ENCODE data around the gene KCNG4. TPM values are rescaled to one million over a fixed set of nuclear protein-coding genes. Genes with fewer than 3 reads are reported as not detected.

Gene KCNG4
- total and polyA plus RNA-seq, 2 of the 8 experiments (the other 6 are each of a cell fraction or from before 2014, with no cell fraction given), result not detected

DNA sequence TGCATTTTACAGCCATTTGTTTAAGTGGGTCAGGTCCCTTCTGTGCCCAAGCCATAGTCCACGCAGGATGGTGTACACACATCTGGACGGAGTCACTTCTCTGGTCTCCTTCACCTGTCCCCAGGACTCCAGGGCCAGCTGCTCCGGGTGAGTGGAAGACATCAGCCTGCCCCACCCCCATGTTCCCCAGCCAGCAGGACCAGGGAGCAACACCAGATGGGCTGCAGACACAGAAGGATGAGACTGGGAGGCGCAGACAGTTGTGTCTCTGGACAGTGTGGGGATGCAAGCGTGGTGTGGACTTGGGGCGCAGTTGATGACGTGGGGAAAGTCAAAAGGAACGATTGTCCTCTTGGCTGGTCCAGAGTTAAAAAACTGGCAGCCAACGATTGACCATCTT lies 30.3 kb upstream of the KCNG4 start:
- Histone ChIP-seq H3K36me3 (ENCODE audit: control insufficient read depth in 2 of 4, insufficient read depth in 4 of 4, low read length in 3 of 4) (no peaks in the 10 kb centered on the region), H3K79me2 (ENCODE audit: control insufficient read depth in 1 of 2, insufficient read depth in 2 of 2, low read length in 2 of 2) (no peaks in the 10 kb centered on the region), H4K20me1 (replicated peaks in 1 of 2; ENCODE audit: control insufficient read depth in 1 of 2, insufficient read depth in 2 of 2, low read length in 2 of 2) (no peaks in the 10 kb centered on the region), H3K23me2 (ENCODE audit: low read depth, low read length) (peaks cover 11% of the 10 kb centered on the region; the same call in 1 of the 2 replicates), H2BK12ac (ENCODE audit: low read depth, low read length) (no peak overlapping the region), H3K4me2 (ENCODE audit: insufficient read depth in 1 of 2, low read depth in 2 of 2, low read length in 2 of 2) (no peak overlapping the region), H3K18ac (ENCODE audit: extremely low read depth, low read length) (no peak overlapping the region), H2BK120ac (replicated peaks; ENCODE audit: low read depth, low read length) (no peak overlapping the region), H3K27ac (ENCODE audit: low read depth, low read length) (no peak overlapping the region), H3K4ac (replicated peaks; ENCODE audit: insufficient read length, low read depth, low read length) (no peak overlapping the region), H3K23ac (ENCODE audit: insufficient read length) (no peak overlapping the region), H4K91ac (replicated peaks; ENCODE audit: insufficient read length, low read length) (no peak overlapping the region), H3K14ac (ENCODE audit: insufficient read length) (no peak overlapping the region), H2BK20ac (ENCODE audit: low read length) (no peak overlapping the region), H2AK5ac (ENCODE audit: low read depth, low read length) (no peak overlapping the region), H3K9me3 (ENCODE audit: insufficient read depth in 2 of 2, low read depth in 1 of 2, low read length in 1 of 2) (no peaks in the 10 kb centered on the region), H3K9ac (replicated peaks in 1 of 4; ENCODE audit: extremely low read depth in 1 of 4, low read depth in 3 of 4, low read length in 3 of 4) (no peak overlapping the region), H3K56ac (replicated peaks; ENCODE audit: insufficient read length, low read depth, low read length) (no peak overlapping the region), H3K27me3 (replicated peaks in 1 of 4; ENCODE audit: control insufficient read depth in 3 of 4, extremely low read depth in 1 of 4, insufficient read depth in 3 of 4, low read length in 3 of 4) (peaks cover 0 to 3% (median 0%) of the 10 kb centered on the region in 4 experiments; a peak in 1 of 7 replicates), H4K8ac (ENCODE audit: extremely low read depth, insufficient read depth, low read length) (0 out of 2 replicates have a peak overlapping the region, but pooled peaks have one; percentile 5), H3K4me3 (ENCODE audit: extremely low read depth in 1 of 4, insufficient read depth in 2 of 4, low read depth in 3 of 4, low read length in 4 of 4) (no peak overlapping the region), H3K79me1 (ENCODE audit: low read depth, low read length) (no peaks in the 10 kb centered on the region), H2AFZ (ENCODE audit: low read length) (no peak overlapping the region), H2BK5ac (ENCODE audit: low read depth, low read length) (no peak overlapping the region), H4K5ac (ENCODE audit: insufficient read length, low read depth, low read length) (no peak overlapping the region), H3K4me1 (replicated peaks in 1 of 4; ENCODE audit: control insufficient read depth in 3 of 4, insufficient read depth in 4 of 4, low read length in 3 of 4) (peaks cover 0 to 2% (median 0%) of the 10 kb centered on the region in 4 experiments; a peak in 2 of 7 replicates), H2BK15ac (ENCODE audit: low read length) (no peak overlapping the region)
- FAIRE-seq, result no peak
- DNase-seq (ENCODE audit: low read depth in 1 of 2, low spot score in 2 of 2), result no peak
- no peak for TF ChIP-seq JUND (IDR thresholded peaks at IDR 0.05; ENCODE audit: low read length)
- TF ChIP-seq KDM1A (IDR thresholded peaks at IDR 0.05; ENCODE audit: borderline replicate concordance, low read length), result no peak
- no peak for TF ChIP-seq POU5F1 (IDR thresholded peaks at IDR 0.05; ENCODE audit: low read depth, low read length)
- TF ChIP-seq, protein P1, sequence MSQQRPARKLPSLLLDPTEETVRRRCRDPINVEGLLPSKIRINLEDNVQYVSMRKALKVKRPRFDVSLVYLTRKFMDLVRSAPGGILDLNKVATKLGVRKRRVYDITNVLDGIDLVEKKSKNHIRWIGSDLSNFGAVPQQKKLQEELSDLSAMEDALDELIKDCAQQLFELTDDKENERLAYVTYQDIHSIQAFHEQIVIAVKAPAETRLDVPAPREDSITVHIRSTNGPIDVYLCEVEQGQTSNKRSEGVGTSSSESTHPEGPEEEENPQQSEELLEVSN (IDR thresholded peaks at IDR 0.05), result no peak
- TF ChIP-seq RXRA (IDR thresholded peaks at IDR 0.05; ENCODE audit: insufficient read depth, low read depth, low read length), result no peak
- TF ChIP-seq MAFK (IDR thresholded peaks at IDR 0.05; ENCODE audit: low read depth, low read length), result no peak
- TF ChIP-seq TBP (IDR thresholded peaks at IDR 0.05; ENCODE audit: low read depth, low read length), result no peak
- no peak for TF ChIP-seq EZH2 (IDR thresholded peaks at IDR 0.05; ENCODE audit: low read depth, low read length, severe bottlenecking)
- no peak for TF ChIP-seq SIN3A (conservative IDR thresholded peaks at IDR 0.05 in 1 of 2, IDR thresholded peaks at IDR 0.05 in 1 of 2; ENCODE audit: low read depth in 1 of 2, low read length in 2 of 2)
- ChIA-PET POLR2A (ENCODE audit: partially characterized antibody) (no interaction called here), CTCF (ENCODE audit: partially characterized antibody) (interaction anchor here (1.0 to 3.2 kb wide), 2 partner anchors 214 to 407 kb away, joined by 3 to 13 read pairs; no protein-coding TSS in a partner anchor)
- 93% methylated on average over 9 of the region's 9 CpGs; no CpG with 5 or more reads in 1 of the 2 experiments for WGBS, 2 experiments (ENCODE audit: extremely low coverage in 1 of 2, insufficient coverage in 1 of 2, insufficient read length in 1 of 2, insufficient replicate concordance in 2 of 2, low coverage in 1 of 2, low lambda C conversion rate in 2 of 2, missing lambda C conversion rate in 1 of 2)

Data from H1 (cell line).